Measurements from ENCODE around the gene FAM50A. TPM values are rescaled to one million over a fixed set of nuclear protein-coding genes. Genes with fewer than 3 reads are reported as not detected.
A peak's percentile ranks its signal among the peaks of the same experiment; 100 is the strongest.

The FAM50A gene
- total RNA-seq, 1 donor from 2014 or later, result 88.5 TPM

GRCh38 chrX:154470914-154471568 lies 27.1 kb downstream of the FAM50A start:
- Histone ChIP-seq H3K36me3 (ENCODE audit: control insufficient read depth, insufficient read depth, low read length) (peaks cover 33% of the 10 kb centered on the region), H3K4me3 (ENCODE audit: low read depth, low read length) (no peak overlapping the region), H3K27me3 (ENCODE audit: control insufficient read depth, insufficient read depth, low read length) (no peaks in the 10 kb centered on the region)
- FAIRE-seq (no peak), DNase-seq (ENCODE audit: low read depth) (no peak)
- TF ChIP-seq, protein P1, sequence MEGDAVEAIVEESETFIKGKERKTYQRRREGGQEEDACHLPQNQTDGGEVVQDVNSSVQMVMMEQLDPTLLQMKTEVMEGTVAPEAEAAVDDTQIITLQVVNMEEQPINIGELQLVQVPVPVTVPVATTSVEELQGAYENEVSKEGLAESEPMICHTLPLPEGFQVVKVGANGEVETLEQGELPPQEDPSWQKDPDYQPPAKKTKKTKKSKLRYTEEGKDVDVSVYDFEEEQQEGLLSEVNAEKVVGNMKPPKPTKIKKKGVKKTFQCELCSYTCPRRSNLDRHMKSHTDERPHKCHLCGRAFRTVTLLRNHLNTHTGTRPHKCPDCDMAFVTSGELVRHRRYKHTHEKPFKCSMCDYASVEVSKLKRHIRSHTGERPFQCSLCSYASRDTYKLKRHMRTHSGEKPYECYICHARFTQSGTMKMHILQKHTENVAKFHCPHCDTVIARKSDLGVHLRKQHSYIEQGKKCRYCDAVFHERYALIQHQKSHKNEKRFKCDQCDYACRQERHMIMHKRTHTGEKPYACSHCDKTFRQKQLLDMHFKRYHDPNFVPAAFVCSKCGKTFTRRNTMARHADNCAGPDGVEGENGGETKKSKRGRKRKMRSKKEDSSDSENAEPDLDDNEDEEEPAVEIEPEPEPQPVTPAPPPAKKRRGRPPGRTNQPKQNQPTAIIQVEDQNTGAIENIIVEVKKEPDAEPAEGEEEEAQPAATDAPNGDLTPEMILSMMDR (IDR thresholded peaks at IDR 0.05; ENCODE audit: insufficient read depth, low read length, severe bottlenecking), result no peak

DNA sequence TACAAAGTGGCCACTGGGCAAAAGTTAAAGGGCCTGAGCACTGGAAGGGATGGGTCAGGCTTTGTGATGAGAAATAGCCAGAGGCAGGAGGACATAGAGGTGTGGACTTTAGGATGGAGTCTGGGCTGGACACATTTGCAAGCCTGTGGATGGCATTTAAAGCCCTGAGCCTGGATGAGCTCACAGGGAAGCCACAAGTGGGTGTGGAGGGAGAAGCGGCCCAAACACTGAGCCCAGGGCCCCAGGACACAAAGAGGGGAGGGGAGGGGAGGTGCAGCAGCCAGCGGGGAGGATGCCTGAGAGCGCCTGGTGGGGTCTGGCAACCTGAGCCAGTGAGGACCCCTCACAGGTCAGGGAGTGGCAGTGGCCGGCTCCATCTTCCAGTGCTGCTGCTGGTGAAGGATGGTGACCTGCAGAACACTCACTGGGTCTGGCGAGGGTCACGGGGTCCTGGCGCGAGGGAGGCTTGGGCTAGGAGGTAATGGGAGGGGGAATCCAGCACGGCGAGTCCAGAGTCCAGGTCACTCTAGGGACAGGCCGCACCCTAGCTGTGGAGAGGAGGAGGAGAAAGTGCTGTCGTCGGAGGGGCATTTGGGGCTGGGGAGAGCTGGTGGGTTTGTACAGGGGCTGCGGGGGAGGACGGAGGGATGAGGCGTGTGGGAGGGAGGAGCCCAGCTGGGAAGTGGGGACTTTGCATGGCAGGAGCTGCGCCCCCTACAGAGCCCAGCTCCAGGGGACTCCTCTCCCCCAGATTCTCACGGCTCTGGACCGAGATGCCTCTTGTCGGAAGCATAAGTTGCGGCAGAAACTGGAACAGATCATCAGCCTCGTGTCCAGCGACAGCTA lies 28.1 kb downstream of the FAM50A start:
- FAIRE-seq (no peak), DNase-seq (ENCODE audit: low read depth) (no peak)
- Histone ChIP-seq H3K4me3 (ENCODE audit: low read depth, low read length) (no peak overlapping the region), H3K27me3 (ENCODE audit: control insufficient read depth, insufficient read depth, low read length) (no peaks in the 10 kb centered on the region), H3K36me3 (ENCODE audit: control insufficient read depth, insufficient read depth, low read length) (peaks cover 28% of the 10 kb centered on the region)
- TF ChIP-seq, protein P1 (IDR thresholded peaks at IDR 0.05; ENCODE audit: insufficient read depth, low read length, severe bottlenecking), result no peak

GRCh38 chrX:154472685-154473632 lies 29.0 kb downstream of the FAM50A start:
- FAIRE-seq (no peak), DNase-seq (ENCODE audit: low read depth) (no peak)
- H3K36me3 ChIP-seq (ENCODE audit: control insufficient read depth, insufficient read depth, low read length), result peaks cover 24% of the 10 kb centered on the region
- H3K4me3 ChIP-seq (ENCODE audit: low read depth, low read length), result no peak overlapping the region
- H3K27me3 ChIP-seq (ENCODE audit: control insufficient read depth, insufficient read depth, low read length), result no peaks in the 10 kb centered on the region
- TF ChIP-seq, protein P1 (IDR thresholded peaks at IDR 0.05; ENCODE audit: insufficient read depth, low read length, severe bottlenecking), result no peak

DNA sequence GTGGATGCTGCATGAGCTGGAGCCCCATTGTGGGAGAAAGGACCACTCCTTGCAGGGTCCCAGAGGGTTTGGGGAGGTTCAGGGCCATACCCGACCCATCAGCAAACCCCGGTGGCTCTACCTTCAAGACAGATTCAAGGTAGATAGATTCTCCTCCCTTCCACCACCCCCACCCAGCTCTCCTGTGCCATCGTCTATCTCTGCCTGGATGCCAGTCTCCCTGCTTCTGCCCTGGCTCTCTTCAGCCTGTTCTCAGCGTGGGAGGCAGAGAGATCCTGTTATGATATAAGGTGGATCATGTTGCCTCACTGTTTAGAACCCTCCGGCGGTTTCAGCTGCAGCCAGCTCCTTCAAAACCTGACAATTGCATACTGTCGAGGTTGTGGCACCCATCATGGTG lies 29.7 kb downstream of the FAM50A start:
- H3K4me3 ChIP-seq (ENCODE audit: low read depth, low read length), result no peak overlapping the region
- FAIRE-seq (no peak), DNase-seq (ENCODE audit: low read depth) (no peak)
- H3K36me3 ChIP-seq (ENCODE audit: control insufficient read depth, insufficient read depth, low read length), result peaks cover 23% of the 10 kb centered on the region
- no peaks in the 10 kb centered on the region for H3K27me3 ChIP-seq (ENCODE audit: control insufficient read depth, insufficient read depth, low read length)
- TF ChIP-seq, protein P1 (IDR thresholded peaks at IDR 0.05; ENCODE audit: insufficient read depth, low read length, severe bottlenecking), result no peak

DNA sequence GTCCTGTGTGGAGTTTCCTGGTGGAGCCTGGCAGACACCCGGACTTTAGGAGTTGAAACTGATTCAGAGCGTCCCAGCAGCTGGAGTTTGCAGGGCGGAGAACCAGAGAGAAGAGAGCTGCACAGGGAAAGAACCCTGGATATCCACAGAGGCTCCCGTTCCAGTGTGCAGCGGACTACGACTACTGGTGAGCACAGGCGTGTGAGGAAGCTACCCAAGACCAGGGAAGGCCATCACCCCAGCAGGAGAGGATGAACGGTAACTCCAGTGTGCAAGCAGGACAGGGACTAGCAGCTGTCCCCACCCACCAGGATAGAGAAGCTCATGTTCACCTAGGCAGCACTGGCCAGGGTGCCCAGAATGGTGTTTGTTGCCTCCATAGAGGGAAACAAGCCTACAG lies 32.9 kb downstream of the FAM50A start:
- peak; percentile 93 for FAIRE-seq
- H3K27me3 ChIP-seq (ENCODE audit: control insufficient read depth, insufficient read depth, low read length), result no peaks in the 10 kb centered on the region
- H3K36me3 ChIP-seq (ENCODE audit: control insufficient read depth, insufficient read depth, low read length), result peaks cover 9% of the 10 kb centered on the region
- no peak for DNase-seq (ENCODE audit: low read depth)
- TF ChIP-seq, protein P1 (IDR thresholded peaks at IDR 0.05; ENCODE audit: insufficient read depth, low read length, severe bottlenecking), result no peak
- H3K4me3 ChIP-seq (ENCODE audit: low read depth, low read length), result no peak overlapping the region

Data from bronchial epithelial cell (primary cell).